Measurements from ENCODE around the gene UNCX.
"Not testable (repeated sequence)": the region's sequence is repeated elsewhere in the genome, so short reads cannot be mapped to it uniquely, and the experiment has no call there.

Gene UNCX

DNA sequence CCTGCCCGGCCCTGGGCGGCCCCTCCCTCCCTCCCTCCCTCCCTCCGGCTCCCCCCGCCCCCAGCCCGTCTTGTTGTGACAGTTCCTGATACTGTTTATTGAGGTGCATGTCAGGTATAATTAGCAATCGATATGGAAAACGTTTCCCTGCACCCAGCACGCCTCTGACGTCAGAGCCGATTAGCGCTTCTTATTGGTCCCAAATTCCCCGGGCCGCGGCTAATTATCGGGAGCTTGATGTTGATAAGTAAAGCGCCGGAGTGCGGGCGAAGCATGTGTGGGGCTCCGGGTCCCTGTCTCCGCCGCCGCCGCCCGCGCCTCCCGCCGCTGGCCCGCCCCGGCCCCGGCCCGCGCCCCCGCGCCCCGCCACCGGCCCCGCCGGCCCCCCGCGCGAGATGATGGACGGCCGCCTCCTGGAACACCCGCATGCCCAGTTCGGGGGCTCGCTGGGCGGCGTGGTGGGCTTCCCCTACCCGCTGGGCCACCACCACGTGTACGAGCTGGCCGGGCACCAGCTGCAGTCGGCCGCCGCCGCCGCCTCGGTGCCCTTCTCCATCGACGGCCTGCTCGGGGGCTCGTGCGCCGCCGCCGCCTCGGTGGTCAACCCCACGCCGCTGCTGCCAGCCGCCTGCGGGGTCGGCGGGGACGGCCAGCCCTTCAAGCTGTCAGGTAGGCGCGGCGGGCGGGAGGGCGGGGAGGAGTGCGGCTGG lies at the start of gene UNCX:
TSS of gene UNCX (plus strand) at position 250 of the 710 bp plus-strand sequence. CDS start at position 396, 146 bp downstream.
- no peaks in the 10 kb centered on the region for H3K36me3 Mint-ChIP-seq
- H3K9me3 Mint-ChIP-seq (ENCODE audit: low read depth), result no peaks in the 10 kb centered on the region
- H3K27me3 Mint-ChIP-seq, result peaks cover 32% of the 10 kb centered on the region
- no peak within 1 kb of the TSS for H3K27ac Mint-ChIP-seq
- peaks cover 40% of the 10 kb centered on the region for H3K4me1 Mint-ChIP-seq (ENCODE audit: low read depth)
- H3K4me3 Mint-ChIP-seq, result peak within 1 kb of the TSS; percentile 60

GRCh38 chr7:1187127-1187526 lies 45.5 kb upstream of the UNCX start:
- Mint-ChIP-seq H3K4me3 (no peak overlapping the region), H3K36me3 (no peaks in the 10 kb centered on the region), H3K9me3 (ENCODE audit: low read depth) (no peaks in the 10 kb centered on the region), H3K4me1 (ENCODE audit: low read depth) (peaks cover 16% of the 10 kb centered on the region), H3K27me3 (peaks cover 4% of the 10 kb centered on the region), H3K27ac (no peak overlapping the region)

DNA sequence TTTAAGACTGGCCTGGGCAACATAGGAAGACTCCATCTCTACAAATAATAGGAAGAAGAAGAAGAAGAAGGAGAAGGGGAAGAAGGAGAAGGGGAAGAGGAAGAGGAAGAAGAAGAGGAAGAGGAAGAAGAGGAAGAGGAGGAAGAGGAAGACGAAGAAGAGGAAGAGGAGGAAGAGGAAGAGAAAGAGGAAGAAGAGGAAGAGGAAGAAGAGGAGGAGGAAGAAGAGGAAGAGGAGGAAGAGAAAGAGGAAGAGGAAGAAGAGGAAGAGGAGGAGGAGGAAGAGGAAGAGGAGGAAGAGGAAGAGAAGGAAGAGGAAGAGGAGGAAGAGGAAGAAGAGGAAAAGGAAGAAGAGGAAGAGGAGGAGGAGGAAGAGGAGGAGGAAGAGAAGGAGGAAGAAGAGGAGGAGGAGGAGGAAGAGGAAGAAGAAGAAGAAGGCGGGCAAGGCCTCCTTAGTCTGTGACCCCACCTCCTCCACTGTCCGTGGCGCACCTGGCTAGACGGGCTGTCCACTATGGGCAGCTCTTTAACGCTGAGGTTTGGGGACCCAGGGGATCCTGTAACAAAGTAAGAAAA lies 43.9 kb upstream of the UNCX start:
- Mint-ChIP-seq H3K27me3 (peaks cover 5% of the 10 kb centered on the region), H3K27ac (no peak overlapping the region), H3K4me1 (ENCODE audit: low read depth) (peaks cover 18% of the 10 kb centered on the region)

GRCh38 chr7:1189986-1190772 lies 42.5 kb upstream of the UNCX start:
- Mint-ChIP-seq H3K36me3 (no peaks in the 10 kb centered on the region), H3K27ac (no peak overlapping the region), H3K4me3 (no peak overlapping the region), H3K27me3 (peaks cover 4% of the 10 kb centered on the region), H3K4me1 (ENCODE audit: low read depth) (peaks cover 18% of the 10 kb centered on the region), H3K9me3 (ENCODE audit: low read depth) (no peaks in the 10 kb centered on the region)

More for the DNA sequence above, 43.9 kb upstream of the UNCX start:
- H3K4me3 Mint-ChIP-seq, result no peak overlapping the region
- H3K36me3 Mint-ChIP-seq, result no peaks in the 10 kb centered on the region
- H3K9me3 Mint-ChIP-seq (ENCODE audit: low read depth), result no peaks in the 10 kb centered on the region

DNA sequence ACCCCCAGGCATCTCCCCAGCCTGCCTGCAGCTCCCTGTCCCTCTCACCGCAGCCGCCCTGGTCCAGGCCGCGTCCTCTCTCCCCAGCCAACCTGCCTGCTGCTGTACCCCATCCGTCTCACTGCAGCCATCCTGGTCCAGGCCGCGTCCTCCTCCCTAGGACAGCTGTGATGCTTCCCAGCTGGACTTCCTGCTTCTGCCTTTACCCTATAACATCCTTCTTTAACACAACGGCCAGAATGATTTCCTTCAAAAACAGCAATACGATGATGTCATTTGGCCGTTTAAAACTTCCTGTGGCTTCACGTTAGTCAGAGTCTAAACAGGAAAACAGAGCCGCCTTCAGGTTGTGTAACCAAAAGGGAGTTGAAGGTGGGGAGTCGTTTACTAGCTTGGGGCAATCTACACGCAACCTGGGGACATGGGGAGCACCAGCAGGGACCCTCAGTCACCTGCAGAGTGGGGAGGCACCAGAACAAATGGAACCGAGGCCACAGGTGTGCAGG lies 40.4 kb upstream of the UNCX start:
- H3K4me3 Mint-ChIP-seq, result peak overlapping the region; percentile 71
- H3K36me3 Mint-ChIP-seq, result no peaks in the 10 kb centered on the region
- H3K27ac Mint-ChIP-seq, result peak overlapping the region; percentile 65

DNA sequence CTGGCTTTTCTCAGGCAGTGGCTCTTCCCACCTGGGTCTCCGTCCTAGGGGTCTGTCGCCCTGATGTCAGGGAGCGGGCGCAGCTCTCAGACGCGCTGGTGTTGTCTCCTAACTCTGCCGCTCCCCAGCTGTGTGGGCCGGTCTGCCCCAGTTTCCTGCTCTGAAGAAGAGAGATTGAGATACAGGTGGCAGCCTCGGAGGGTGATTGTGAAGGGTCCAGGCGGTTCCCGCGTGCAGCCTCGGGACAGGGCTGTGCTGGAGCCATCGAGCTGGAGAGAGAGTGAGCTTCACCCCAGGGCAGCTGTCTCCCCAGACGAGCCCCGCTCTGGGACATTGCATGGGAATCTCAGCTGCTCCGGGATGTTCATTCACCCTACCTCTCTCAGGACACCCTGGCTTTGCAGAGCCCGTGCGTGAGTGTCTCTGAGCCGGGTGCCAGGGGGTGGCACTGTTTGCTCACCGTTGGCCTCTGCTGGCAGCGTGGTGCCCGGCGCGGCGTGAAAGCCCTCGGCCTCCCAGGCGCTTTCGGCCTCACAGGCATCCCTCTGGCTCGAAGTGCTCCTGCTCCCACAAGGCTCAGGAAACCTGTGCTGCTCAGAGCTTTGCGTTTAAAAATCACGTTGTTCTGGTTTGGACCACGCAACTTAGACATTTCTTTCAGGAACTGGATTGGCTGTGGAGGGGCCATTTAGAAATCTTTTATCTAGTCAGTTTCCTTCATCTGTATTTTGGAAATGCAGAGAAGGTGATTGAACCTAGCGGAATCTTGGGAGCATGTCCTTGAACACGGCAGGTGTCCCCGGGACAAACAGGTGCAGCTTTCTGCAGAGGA lies 38.9 kb upstream of the UNCX start:
- Mint-ChIP-seq H3K36me3 (no peaks in the 10 kb centered on the region), H3K27ac (no peak overlapping the region)

More for the DNA sequence above, 40.4 kb upstream of the UNCX start:
- Mint-ChIP-seq H3K9me3 (ENCODE audit: low read depth) (no peaks in the 10 kb centered on the region), H3K4me1 (ENCODE audit: low read depth) (peaks cover 18% of the 10 kb centered on the region), H3K27me3 (peaks cover 6% of the 10 kb centered on the region)

GRCh38 chr7:1196441-1196840 lies 36.2 kb upstream of the UNCX start:
- H3K4me1 Mint-ChIP-seq (ENCODE audit: low read depth); H3K27ac Mint-ChIP-seq; H3K4me3 Mint-ChIP-seq; H3K36me3 Mint-ChIP-seq; H3K9me3 Mint-ChIP-seq (ENCODE audit: low read depth); H3K27me3 Mint-ChIP-seq: not testable (repeated sequence)

More for the DNA sequence above, 38.9 kb upstream of the UNCX start:
- Mint-ChIP-seq H3K27me3 (peaks cover 6% of the 10 kb centered on the region), H3K4me1 (ENCODE audit: low read depth) (peaks cover 18% of the 10 kb centered on the region), H3K9me3 (ENCODE audit: low read depth) (no peaks in the 10 kb centered on the region), H3K4me3 (no peak overlapping the region)

- Mint-ChIP-seq H3K4me1 (ENCODE audit: low read depth) (peaks cover 6% of the 10 kb centered on the region), H3K4me3 (no peak overlapping the region), H3K27me3 (peaks cover 6% of the 10 kb centered on the region), H3K9me3 (ENCODE audit: low read depth) (no peaks in the 10 kb centered on the region), H3K27ac (no peak overlapping the region), H3K36me3 (no peaks in the 10 kb centered on the region)
These were observed 35.7 kb upstream of the UNCX start for GRCh38 chr7:1196950-1197349.

GRCh38 chr7:1197997-1198625 lies 34.6 kb upstream of the UNCX start:
- Mint-ChIP-seq H3K9me3 (ENCODE audit: low read depth) (no peaks in the 10 kb centered on the region), H3K4me1 (ENCODE audit: low read depth) (no peaks in the 10 kb centered on the region), H3K4me3 (no peak overlapping the region), H3K27ac (no peak overlapping the region), H3K36me3 (no peaks in the 10 kb centered on the region), H3K27me3 (peaks cover 2% of the 10 kb centered on the region)

GRCh38 chr7:1200045-1200444 lies 32.6 kb upstream of the UNCX start:
- Mint-ChIP-seq H3K9me3 (ENCODE audit: low read depth) (no peaks in the 10 kb centered on the region), H3K27ac (no peak overlapping the region), H3K4me1 (ENCODE audit: low read depth) (no peaks in the 10 kb centered on the region), H3K36me3 (no peaks in the 10 kb centered on the region), H3K27me3 (peaks cover 2% of the 10 kb centered on the region), H3K4me3 (no peak overlapping the region)

GRCh38 chr7:1201916-1202315 lies 30.8 kb upstream of the UNCX start:
- Mint-ChIP-seq H3K4me1 (ENCODE audit: low read depth) (no peaks in the 10 kb centered on the region), H3K27ac (no peak overlapping the region), H3K9me3 (ENCODE audit: low read depth) (no peaks in the 10 kb centered on the region), H3K27me3 (no peaks in the 10 kb centered on the region), H3K36me3 (no peaks in the 10 kb centered on the region), H3K4me3 (no peak overlapping the region)

- H3K36me3 Mint-ChIP-seq, result not testable (repeated sequence)
These were observed 29.8 kb upstream of the UNCX start for GRCh38 chr7:1202914-1203313.

GRCh38 chr7:1204460-1205140 lies 28.1 kb upstream of the UNCX start:
- Mint-ChIP-seq H3K9me3 (ENCODE audit: low read depth) (no peaks in the 10 kb centered on the region), H3K4me1 (ENCODE audit: low read depth) (no peaks in the 10 kb centered on the region), H3K4me3 (no peak overlapping the region), H3K27ac (no peak overlapping the region), H3K27me3 (peaks cover 6% of the 10 kb centered on the region), H3K36me3 (peaks cover 2% of the 10 kb centered on the region)

More at GRCh38 chr7:1202914-1203313, 29.8 kb upstream of the UNCX start:
- not testable (repeated sequence) for H3K4me1 Mint-ChIP-seq (ENCODE audit: low read depth); H3K27me3 Mint-ChIP-seq; H3K9me3 Mint-ChIP-seq (ENCODE audit: low read depth); H3K27ac Mint-ChIP-seq; H3K4me3 Mint-ChIP-seq

- not testable (repeated sequence) for H3K9me3 Mint-ChIP-seq (ENCODE audit: low read depth)
These were observed 26.9 kb upstream of the UNCX start for GRCh38 chr7:1205742-1206141.

More at GRCh38 chr7:1205742-1206141, 26.9 kb upstream of the UNCX start:
- peaks cover 11% of the 10 kb centered on the region for H3K27me3 Mint-ChIP-seq
- H3K27ac Mint-ChIP-seq; H3K36me3 Mint-ChIP-seq; H3K4me3 Mint-ChIP-seq; H3K4me1 Mint-ChIP-seq (ENCODE audit: low read depth): not testable (repeated sequence)

Data from activated naive CD8-positive, alpha-beta T cell (primary cell).